Measurements from ENCODE around the gene RIN2.

The RIN2 gene

GRCh38 chr20:19778404-19778803, 20.3 kb downstream of the RIN2 start:
- Histone ChIP-seq H3K4me1 (ENCODE audit: control insufficient read depth in 1 of 2, insufficient read depth in 2 of 2, low read length in 2 of 2) (peaks cover 0 to 8% of the 10 kb centered on the region in 2 donors), H3K27ac (ENCODE audit: low read length) (no peak overlapping the region), H3K36me3 (ENCODE audit: control insufficient read depth in 1 of 2, insufficient read depth in 2 of 2, low read length in 2 of 2) (no peaks in the 10 kb centered on the region), H3K27me3 (ENCODE audit: low read depth, low read length) (no peaks in the 10 kb centered on the region), H3K4me3 (ENCODE audit: low read depth in 1 of 2, low read length in 2 of 2) (no peak overlapping the region), H3K9me3 (ENCODE audit: control insufficient read depth in 1 of 2, low read length in 2 of 2) (no peaks in the 10 kb centered on the region)

GRCh38 chr20:19779634-19780033, 21.6 kb downstream of the RIN2 start:
- H3K27me3 ChIP-seq (ENCODE audit: low read depth, low read length): no peaks in the 10 kb centered on the region
- no peak overlapping the region for H3K27ac ChIP-seq (ENCODE audit: low read length)
- peaks cover 0 to 14% of the 10 kb centered on the region in 2 donors for H3K4me1 ChIP-seq (ENCODE audit: control insufficient read depth in 1 of 2, insufficient read depth in 2 of 2, low read length in 2 of 2)
- H3K9me3 ChIP-seq (ENCODE audit: control insufficient read depth in 1 of 2, low read length in 2 of 2): no peaks in the 10 kb centered on the region
- H3K4me3 ChIP-seq (ENCODE audit: low read depth in 1 of 2, low read length in 2 of 2): no peak overlapping the region
- H3K36me3 ChIP-seq (ENCODE audit: control insufficient read depth in 1 of 2, insufficient read depth in 2 of 2, low read length in 2 of 2): no peaks in the 10 kb centered on the region

GRCh38 chr20:19780261-19780660, 22.2 kb downstream of the RIN2 start:
- H3K4me1 ChIP-seq (ENCODE audit: control insufficient read depth in 1 of 2, insufficient read depth in 2 of 2, low read length in 2 of 2): peaks cover 0 to 20% of the 10 kb centered on the region in 2 donors
- H3K27ac ChIP-seq (ENCODE audit: low read length): no peak overlapping the region
- H3K27me3 ChIP-seq (ENCODE audit: low read depth, low read length): no peaks in the 10 kb centered on the region
- H3K9me3 ChIP-seq (ENCODE audit: control insufficient read depth in 1 of 2, low read length in 2 of 2): no peaks in the 10 kb centered on the region
- H3K4me3 ChIP-seq (ENCODE audit: low read depth in 1 of 2, low read length in 2 of 2): no peak overlapping the region
- H3K36me3 ChIP-seq (ENCODE audit: control insufficient read depth in 1 of 2, insufficient read depth in 2 of 2, low read length in 2 of 2): no peaks in the 10 kb centered on the region

GRCh38 chr20:19781235-19781634, 23.2 kb downstream of the RIN2 start:
- no peaks in the 10 kb centered on the region for H3K27me3 ChIP-seq (ENCODE audit: low read depth, low read length)
- peaks cover 0 to 25% of the 10 kb centered on the region in 2 donors for H3K4me1 ChIP-seq (ENCODE audit: control insufficient read depth in 1 of 2, insufficient read depth in 2 of 2, low read length in 2 of 2)
- no peaks in the 10 kb centered on the region for H3K9me3 ChIP-seq (ENCODE audit: control insufficient read depth in 1 of 2, low read length in 2 of 2)
- no peak overlapping the region for H3K27ac ChIP-seq (ENCODE audit: low read length)
- H3K4me3 ChIP-seq (ENCODE audit: low read depth in 1 of 2, low read length in 2 of 2): no peak overlapping the region
- H3K36me3 ChIP-seq (ENCODE audit: control insufficient read depth in 1 of 2, insufficient read depth in 2 of 2, low read length in 2 of 2): no peaks in the 10 kb centered on the region

- Histone ChIP-seq H3K4me1 (ENCODE audit: control insufficient read depth in 1 of 2, insufficient read depth in 2 of 2, low read length in 2 of 2) (peaks cover 0 to 23% of the 10 kb centered on the region in 2 donors), H3K36me3 (ENCODE audit: control insufficient read depth in 1 of 2, insufficient read depth in 2 of 2, low read length in 2 of 2) (no peaks in the 10 kb centered on the region), H3K9me3 (ENCODE audit: control insufficient read depth in 1 of 2, low read length in 2 of 2) (no peaks in the 10 kb centered on the region), H3K4me3 (ENCODE audit: low read depth in 1 of 2, low read length in 2 of 2) (no peak overlapping the region), H3K27me3 (ENCODE audit: low read depth, low read length) (no peaks in the 10 kb centered on the region), H3K27ac (ENCODE audit: low read length) (no peak overlapping the region)
Measured at GRCh38 chr20:19782669-19783068, 24.6 kb downstream of the RIN2 start.

GRCh38 chr20:19783966-19784401, 25.9 kb downstream of the RIN2 start:
- H3K27me3 ChIP-seq (ENCODE audit: low read depth, low read length): no peaks in the 10 kb centered on the region
- H3K4me1 ChIP-seq (ENCODE audit: control insufficient read depth in 1 of 2, insufficient read depth in 2 of 2, low read length in 2 of 2): peaks cover 0 to 23% of the 10 kb centered on the region in 2 donors
- no peak overlapping the region for H3K27ac ChIP-seq (ENCODE audit: low read length)
- H3K36me3 ChIP-seq (ENCODE audit: control insufficient read depth in 1 of 2, insufficient read depth in 2 of 2, low read length in 2 of 2): no peaks in the 10 kb centered on the region
- H3K4me3 ChIP-seq (ENCODE audit: low read depth in 1 of 2, low read length in 2 of 2): no peak overlapping the region
- H3K9me3 ChIP-seq (ENCODE audit: control insufficient read depth in 1 of 2, low read length in 2 of 2): no peaks in the 10 kb centered on the region

- H3K4me3 ChIP-seq (ENCODE audit: low read depth in 1 of 2, low read length in 2 of 2): no peak overlapping the region
- no peaks in the 10 kb centered on the region for H3K27me3 ChIP-seq (ENCODE audit: low read depth, low read length)
- no peaks in the 10 kb centered on the region for H3K9me3 ChIP-seq (ENCODE audit: control insufficient read depth in 1 of 2, low read length in 2 of 2)
- H3K27ac ChIP-seq (ENCODE audit: low read length): no peak overlapping the region
- H3K4me1 ChIP-seq (ENCODE audit: control insufficient read depth in 1 of 2, insufficient read depth in 2 of 2, low read length in 2 of 2): peaks cover 0 to 23% of the 10 kb centered on the region in 2 donors
- no peaks in the 10 kb centered on the region for H3K36me3 ChIP-seq (ENCODE audit: control insufficient read depth in 1 of 2, insufficient read depth in 2 of 2, low read length in 2 of 2)
Measured at GRCh38 chr20:19784511-19785172, 26.6 kb downstream of the RIN2 start.

- H3K4me1 ChIP-seq (ENCODE audit: control insufficient read depth in 1 of 2, insufficient read depth in 2 of 2, low read length in 2 of 2): peaks cover 0 to 23% of the 10 kb centered on the region in 2 donors
- H3K27me3 ChIP-seq (ENCODE audit: low read depth, low read length): no peaks in the 10 kb centered on the region
- H3K36me3 ChIP-seq (ENCODE audit: control insufficient read depth in 1 of 2, insufficient read depth in 2 of 2, low read length in 2 of 2): no peaks in the 10 kb centered on the region
- no peak overlapping the region for H3K27ac ChIP-seq (ENCODE audit: low read length)
- no peak overlapping the region for H3K4me3 ChIP-seq (ENCODE audit: low read depth in 1 of 2, low read length in 2 of 2)
- H3K9me3 ChIP-seq (ENCODE audit: control insufficient read depth in 1 of 2, low read length in 2 of 2): no peaks in the 10 kb centered on the region
Measured at GRCh38 chr20:19785173-19785982, 27.3 kb downstream of the RIN2 start.

GRCh38 chr20:19785983-19786285, 27.9 kb downstream of the RIN2 start:
- no peaks in the 10 kb centered on the region for H3K27me3 ChIP-seq (ENCODE audit: low read depth, low read length)
- no peak overlapping the region for H3K27ac ChIP-seq (ENCODE audit: low read length)
- H3K36me3 ChIP-seq (ENCODE audit: control insufficient read depth in 1 of 2, insufficient read depth in 2 of 2, low read length in 2 of 2): no peaks in the 10 kb centered on the region
- H3K9me3 ChIP-seq (ENCODE audit: control insufficient read depth in 1 of 2, low read length in 2 of 2): no peaks in the 10 kb centered on the region
- H3K4me1 ChIP-seq (ENCODE audit: control insufficient read depth in 1 of 2, insufficient read depth in 2 of 2, low read length in 2 of 2): peaks cover 0 to 23% of the 10 kb centered on the region in 2 donors
- no peak overlapping the region for H3K4me3 ChIP-seq (ENCODE audit: low read depth in 1 of 2, low read length in 2 of 2)

- no peaks in the 10 kb centered on the region for H3K27me3 ChIP-seq (ENCODE audit: low read depth, low read length)
- H3K9me3 ChIP-seq (ENCODE audit: control insufficient read depth in 1 of 2, low read length in 2 of 2): no peaks in the 10 kb centered on the region
- no peak overlapping the region for H3K4me3 ChIP-seq (ENCODE audit: low read depth in 1 of 2, low read length in 2 of 2)
- no peaks in the 10 kb centered on the region for H3K36me3 ChIP-seq (ENCODE audit: control insufficient read depth in 1 of 2, insufficient read depth in 2 of 2, low read length in 2 of 2)
- H3K27ac ChIP-seq (ENCODE audit: low read length): no peak overlapping the region
- H3K4me1 ChIP-seq (ENCODE audit: control insufficient read depth in 1 of 2, insufficient read depth in 2 of 2, low read length in 2 of 2): peaks cover 0 to 23% of the 10 kb centered on the region in 2 donors
Measured at GRCh38 chr20:19786311-19786710, 28.3 kb downstream of the RIN2 start.

- H3K27ac ChIP-seq (ENCODE audit: low read length): no peak overlapping the region
- H3K9me3 ChIP-seq (ENCODE audit: control insufficient read depth in 1 of 2, low read length in 2 of 2): no peaks in the 10 kb centered on the region
- H3K4me1 ChIP-seq (ENCODE audit: control insufficient read depth in 1 of 2, insufficient read depth in 2 of 2, low read length in 2 of 2): peaks cover 0 to 23% of the 10 kb centered on the region in 2 donors
- no peaks in the 10 kb centered on the region for H3K27me3 ChIP-seq (ENCODE audit: low read depth, low read length)
- no peaks in the 10 kb centered on the region for H3K36me3 ChIP-seq (ENCODE audit: control insufficient read depth in 1 of 2, insufficient read depth in 2 of 2, low read length in 2 of 2)
- no peak overlapping the region for H3K4me3 ChIP-seq (ENCODE audit: low read depth in 1 of 2, low read length in 2 of 2)
Measured at GRCh38 chr20:19787366-19787765, 29.3 kb downstream of the RIN2 start.
